GM19397 (cell line): ENCODE data around the gene OBP2A.
"Not testable (repeated sequence)": the region's sequence is repeated elsewhere in the genome, so short reads cannot be mapped to it uniquely, and the experiment has no call there.

ENCODE experiments used
- ATAC-seq: cut with Tn5 transposase; IDR thresholded peaks from one replicate; pipeline ENCODE4 v1.9.1; 2021; ENCODE audit warnings: mild to moderate bottlenecking, moderate library complexity; ENCODE audit not compliant: unreplicated experiment

The OBP2A gene

GRCh38 chr9:135545646-135546176 lies at the start of gene OBP2A:
Gene OBP2A, plus strand, starts transcription at chr9:135546126. Its CDS starts 55 bp downstream, at chr9:135546181.
- not testable (repeated sequence) for ATAC-seq

GRCh38 chr9:135498381-135499126 lies 47.4 kb upstream of the OBP2A start:
- no peak for ATAC-seq

GRCh38 chr9:135499326-135500070 lies 46.4 kb upstream of the OBP2A start:
- ATAC-seq: peak; percentile 50

GRCh38 chr9:135500071-135500524 lies 45.8 kb upstream of the OBP2A start:
- no peak for ATAC-seq

GRCh38 chr9:135500525-135501260 lies 45.2 kb upstream of the OBP2A start, which contains the start of gene MRPS2:
Gene MRPS2, plus strand, starts transcription at chr9:135500682. Its CDS starts 29 bp downstream, at chr9:135500711.
- ATAC-seq: peak; percentile 79

GRCh38 chr9:135501261-135502167 lies 44.4 kb upstream of the OBP2A start:
- no peak for ATAC-seq

GRCh38 chr9:135502168-135502872 lies 43.6 kb upstream of the OBP2A start:
- no peak for ATAC-seq

- no peak for ATAC-seq
These were observed 43.0 kb upstream of the OBP2A start for GRCh38 chr9:135502873-135503321.

- ATAC-seq: no peak
These were observed 42.3 kb upstream of the OBP2A start for GRCh38 chr9:135503371-135504261.

- no peak for ATAC-seq
These were observed 41.4 kb upstream of the OBP2A start for GRCh38 chr9:135504262-135505243.

GRCh38 chr9:135505406-135506187 lies 40.3 kb upstream of the OBP2A start:
- no peak for ATAC-seq

- ATAC-seq: no peak
These were observed 39.4 kb upstream of the OBP2A start for GRCh38 chr9:135506327-135507103.

- ATAC-seq: no peak
These were observed 38.6 kb upstream of the OBP2A start for GRCh38 chr9:135507104-135508035.

GRCh38 chr9:135508211-135508820 lies 37.6 kb upstream of the OBP2A start:
- ATAC-seq: no peak
